Endothelial cell (in vitro differentiated cells): ENCODE measurements around the gene NME4. TPM values are rescaled to one million over a fixed set of nuclear protein-coding genes. Genes with fewer than 3 reads are reported as not detected.
"Not testable (repeated sequence)": the region's sequence is repeated elsewhere in the genome, so short reads cannot be mapped to it uniquely, and the experiment has no call there.

ENCODE experiments used
- DNase-seq: peaks from one replicate; pipeline ENCODE4 v3.0.0; 2021; ENCODE audit warnings: low spot score
- H3K27ac Mint-ChIP-seq: one replicate; pipeline ENCODE4 v1.8.0; 2021; ENCODE audit warnings: mixed read lengths, inconsistent platforms; ENCODE audit not compliant: unreplicated experiment
- H3K27me3 Mint-ChIP-seq: one replicate; pipeline ENCODE4 v1.8.0; 2021; ENCODE audit warnings: mild to moderate bottlenecking, moderate library complexity, mixed read lengths, inconsistent platforms; ENCODE audit not compliant: unreplicated experiment
- H3K36me3 Mint-ChIP-seq: one replicate; pipeline ENCODE4 v1.8.0; 2021; ENCODE audit warnings: mild to moderate bottlenecking, low read depth, mixed read lengths, inconsistent platforms; ENCODE audit not compliant: unreplicated experiment
- H3K4me1 Mint-ChIP-seq: one replicate; pipeline ENCODE4 v1.8.0; 2021; ENCODE audit warnings: mild to moderate bottlenecking, mixed read lengths, inconsistent platforms; ENCODE audit not compliant: unreplicated experiment
- H3K4me3 Mint-ChIP-seq: one replicate; pipeline ENCODE4 v1.8.0; 2021; ENCODE audit warnings: mild to moderate bottlenecking, mixed read lengths, inconsistent platforms; ENCODE audit not compliant: unreplicated experiment
- H3K9me3 Mint-ChIP-seq: one replicate; pipeline ENCODE4 v1.8.0; 2021; ENCODE audit warnings: mixed read lengths, inconsistent platforms; ENCODE audit not compliant: unreplicated experiment
- CTCF ChIP-seq: fragments of 200-600 bp; sonication (generic); IDR thresholded peaks from one replicate; pipeline ENCODE4 v1.5.0; 2021; ENCODE audit warnings: antibody characterized with exemption; ENCODE audit not compliant: unreplicated experiment
- total RNA-seq: library from RNA; stranded (reverse); fragmentation: NEBNext Ultra II Directional; extraction: Animal tissue kit (Norgen Biotek cat#: 25700); gene quantifications from one replicate; pipeline ENCODE4 v1.2.1, GENCODE V29; 2021; ENCODE audit not compliant: unreplicated experiment

NME4 gene
- total RNA-seq, 1 donor from 2014 or later: 139 TPM

GRCh38 chr16:414395-415169, 17.6 kb downstream of the NME4 start:
- no peak overlapping the region for H3K27ac Mint-ChIP-seq
- no peak overlapping the region for H3K4me3 Mint-ChIP-seq
- no peaks in the 10 kb centered on the region for H3K36me3 Mint-ChIP-seq
- no peaks in the 10 kb centered on the region for H3K9me3 Mint-ChIP-seq
- no peaks in the 10 kb centered on the region for H3K4me1 Mint-ChIP-seq
- TF ChIP-seq CTCF: no peak
- H3K27me3 Mint-ChIP-seq: peaks cover 1% of the 10 kb centered on the region
- DNase-seq: no peak

GRCh38 chr16:415170-415498, 18.1 kb downstream of the NME4 start:
- not testable (repeated sequence) for DNase-seq, H3K36me3 Mint-ChIP-seq, H3K27ac Mint-ChIP-seq, H3K4me1 Mint-ChIP-seq, H3K9me3 Mint-ChIP-seq, H3K4me3 Mint-ChIP-seq, H3K27me3 Mint-ChIP-seq

GRCh38 chr16:422179-422578, 25.2 kb downstream of the NME4 start:
- H3K27ac Mint-ChIP-seq, H3K36me3 Mint-ChIP-seq, DNase-seq, H3K4me3 Mint-ChIP-seq, H3K4me1 Mint-ChIP-seq, H3K9me3 Mint-ChIP-seq: not testable (repeated sequence)
- peaks cover 15% of the 10 kb centered on the region for H3K27me3 Mint-ChIP-seq

- Mint-ChIP-seq H3K36me3 (peaks cover 6% of the 10 kb centered on the region), H3K4me3 (peak overlapping the region; percentile 86)
Observed at GRCh38 chr16:424033-424622, 27.1 kb downstream of the NME4 start.

GRCh38 chr16:424623-425081, 27.7 kb downstream of the NME4 start:
- Mint-ChIP-seq H3K4me1 (peaks cover 17% of the 10 kb centered on the region), H3K27ac (no peak overlapping the region), H3K27me3 (peaks cover 16% of the 10 kb centered on the region), H3K9me3 (no peaks in the 10 kb centered on the region), H3K4me3 (peak overlapping the region; percentile 86), H3K36me3 (peaks cover 6% of the 10 kb centered on the region)
- no peak for TF ChIP-seq CTCF
- DNase-seq: peak; percentile 9

More at GRCh38 chr16:424033-424622, 27.1 kb downstream of the NME4 start:
- no peak for DNase-seq
- Mint-ChIP-seq H3K27me3 (peaks cover 16% of the 10 kb centered on the region), H3K9me3 (no peaks in the 10 kb centered on the region), H3K27ac (no peak overlapping the region), H3K4me1 (peaks cover 17% of the 10 kb centered on the region)
- no peak for TF ChIP-seq CTCF
